B cell (primary cell): ENCODE results near the gene RGS7. TPM values are rescaled to one million over a fixed set of nuclear protein-coding genes. Genes with fewer than 3 reads are reported as not detected.

Experiments
- ATAC-seq: fragments of 200-7000 bp; cut with Tn5 transposase; one replicate; pipeline ENCODE4 v1.10.0; 2021; ENCODE audit warnings: low read depth, mild to moderate bottlenecking, moderate number of reproducible peaks, moderate library complexity
- CTCF ChIA-PET: fragments of 350-600 bp; sonication (Branson Sonifier 250); formaldehyde crosslinking; loops from one replicate; lab custom pipeline; 2021; ENCODE audit warnings: antibody characterized with exemption, inconsistent platforms; lab: Charles Lee
- POLR2A ChIA-PET: fragments of 350-600 bp; sonication (Branson Sonifier 250); formaldehyde crosslinking; loops from one replicate; lab custom pipeline; 2021; ENCODE audit warnings: antibody characterized with exemption; lab: Charles Lee
- DNase-seq: peaks from one replicate; pipeline ENCODE4 v3.0.0; 2013
- H2AFZ ChIP-seq: 2 replicates; pipeline ENCODE4 v1.6.1; 2012; ENCODE audit warnings: mild to moderate bottlenecking, low read depth, low read length; ENCODE audit not compliant: insufficient read depth, poor library complexity, severe bottlenecking
- H3K27ac ChIP-seq, 2 donors: 1 replicate in 1 of 2; 2 replicates in 1 of 2; pipeline ENCODE4 v1.5.1; 2012 to 2013; ENCODE audit warnings: low read length in 2 of 2, mild to moderate bottlenecking in 2 of 2, moderate library complexity in 1 of 2
- H3K27me3 ChIP-seq, 4 experiments: fragments of 200-600 bp in 1 of 4; sonication (generic) in 1 of 4; replicated peaks in 1 of 4; 1 replicate in 2 of 4; 2 replicates in 2 of 4; pipeline versions ENCODE4 v1.6.1 to v1.7.0; 2013 to 2016; ENCODE audit warnings: low read length in 3 of 4, mild to moderate bottlenecking in 2 of 4, mixed read lengths in 1 of 4, moderate library complexity in 1 of 4; ENCODE audit not compliant: insufficient read depth in 4 of 4, control insufficient read depth in 3 of 4; ENCODE audit errors: control extremely low read depth in 1 of 4
- H3K36me3 ChIP-seq, 2 experiments: replicated peaks in 1 of 2; 1 replicate in 1 of 2; 2 replicates in 1 of 2; pipeline versions ENCODE4 v1.6.1 to v1.7.1; 2013; ENCODE audit warnings: low read length in 1 of 2; ENCODE audit not compliant: insufficient read depth in 2 of 2, control insufficient read depth in 1 of 2; ENCODE audit errors: control extremely low read depth in 1 of 2, extremely low read depth in 1 of 2
- H3K4me1 ChIP-seq, 2 donors: fragments of 200-600 bp in 1 of 2; sonication (generic) in 1 of 2; 1 replicate in 1 of 2; 2 replicates in 1 of 2; pipeline versions ENCODE4 v1.5.1 to v1.6.1; 2013 to 2017; ENCODE audit warnings: low read length in 2 of 2; ENCODE audit not compliant: control insufficient read depth in 2 of 2, insufficient read depth in 2 of 2
- H3K4me2 ChIP-seq: replicated peaks from 2 replicates; pipeline ENCODE3; 2012; ENCODE audit warnings: mild to moderate bottlenecking, low read depth, low read length; ENCODE audit not compliant: poor library complexity, severe bottlenecking
- H3K4me3 ChIP-seq, 5 experiments: fragments of 200-600 bp in 1 of 5; sonication (generic) in 1 of 5; 1 replicate in 3 of 5; 2 replicates in 2 of 5; pipeline versions ENCODE4 v1.5.1 to v1.7.0; 2011 to 2016; ENCODE audit warnings: low read length in 4 of 5, mild to moderate bottlenecking in 4 of 5, low read depth in 2 of 5, control low read depth in 1 of 5, moderate library complexity in 1 of 5; ENCODE audit not compliant: insufficient read depth in 1 of 5; ENCODE audit errors: control extremely low read depth in 1 of 5, extremely low read depth in 1 of 5
- H3K79me2 ChIP-seq: fragments of 200-600 bp; sonication (generic); one replicate; pipeline ENCODE4 v1.6.0; 2016; ENCODE audit warnings: low read length; ENCODE audit not compliant: control insufficient read depth, insufficient read depth
- H3K9ac ChIP-seq: fragments of 200-600 bp; sonication (generic); 2 replicates; pipeline ENCODE4 v1.6.1; 2017; ENCODE audit warnings: mild to moderate bottlenecking, low read length, moderate library complexity
- H3K9me3 ChIP-seq, 3 donors: one replicate each; pipeline versions ENCODE4 v1.6.1 to v1.7.1; 2013; ENCODE audit warnings: low read length in 2 of 3; ENCODE audit not compliant: control insufficient read depth in 2 of 3, insufficient read depth in 1 of 3; ENCODE audit errors: control extremely low read depth in 1 of 3
- H4K20me1 ChIP-seq: 2 replicates; pipeline ENCODE4 v1.6.0; 2012; ENCODE audit warnings: mild to moderate bottlenecking, low read length; ENCODE audit not compliant: insufficient read depth, control insufficient read depth, poor library complexity, severe bottlenecking
- H3K27ac Mint-ChIP-seq: one replicate; pipeline ENCODE4 v1.8.0; 2021; ENCODE audit warnings: mixed read lengths
- H3K27me3 Mint-ChIP-seq: one replicate; pipeline ENCODE4 v1.8.0; 2021; ENCODE audit warnings: mixed read lengths
- H3K4me1 Mint-ChIP-seq: one replicate; pipeline ENCODE4 v1.8.0; 2021; ENCODE audit warnings: mixed read lengths
- H3K4me3 Mint-ChIP-seq: one replicate; pipeline ENCODE4 v1.8.0; 2021; ENCODE audit warnings: mixed read lengths
- H3K9me3 Mint-ChIP-seq: one replicate; pipeline ENCODE4 v1.8.0; 2022; ENCODE audit warnings: mixed read lengths; ENCODE audit not compliant: insufficient read depth
- EZH2 ChIP-seq: IDR thresholded peaks from 2 replicates; pipeline ENCODE4 v1.6.1; 2012; ENCODE audit warnings: borderline replicate concordance, low read depth, mild to moderate bottlenecking, moderate library complexity, low read length; ENCODE audit not compliant: insufficient read depth, poor library complexity, severe bottlenecking
- WGBS: methylation state at CpG from one replicate; pipeline ENCODE4 v1.1.5; 2013; ENCODE audit warnings: missing lambda C conversion rate; ENCODE audit not compliant: insufficient coverage; 5-methylcytosine and 5-hydroxymethylcytosine counted together
- intact Hi-C: fragments of 100-400 bp; cut with micrococcal nuclease; formaldehyde crosslinking; loops from one replicate; pipeline ENCODE4 v1.10.0; 2022
- polyA plus RNA-seq: library from polyadenylated mRNA; depleted of rRNA; stranded (reverse); fragments of >200 nt; gene quantifications from 2 replicates; pipeline ENCODE4 v1.2.3, GENCODE V29; 2012
- total RNA-seq, 2 donors: library from RNA; stranded (reverse); fragments of 120-200 nt in 1 of 2; gene quantifications; 1 replicate in 1 of 2; 2 replicates in 1 of 2; pipeline versions ENCODE4 v1.2.3 to v1.2.4, GENCODE V29; 2013 to 2022
- TF ChIP-seq, protein P1 (sequence below): fragments of 200-600 bp; IDR thresholded peaks from one replicate; pipeline ENCODE4 v1.8.0; 2022; ENCODE audit warnings: antibody characterized with exemption, mild to moderate bottlenecking

The RGS7 gene
- total and polyA plus RNA-seq, 2 donors (not counting 1 experiment from before 2014, with no cell fraction given), result 0.15 to 1.8 TPM

DNA sequence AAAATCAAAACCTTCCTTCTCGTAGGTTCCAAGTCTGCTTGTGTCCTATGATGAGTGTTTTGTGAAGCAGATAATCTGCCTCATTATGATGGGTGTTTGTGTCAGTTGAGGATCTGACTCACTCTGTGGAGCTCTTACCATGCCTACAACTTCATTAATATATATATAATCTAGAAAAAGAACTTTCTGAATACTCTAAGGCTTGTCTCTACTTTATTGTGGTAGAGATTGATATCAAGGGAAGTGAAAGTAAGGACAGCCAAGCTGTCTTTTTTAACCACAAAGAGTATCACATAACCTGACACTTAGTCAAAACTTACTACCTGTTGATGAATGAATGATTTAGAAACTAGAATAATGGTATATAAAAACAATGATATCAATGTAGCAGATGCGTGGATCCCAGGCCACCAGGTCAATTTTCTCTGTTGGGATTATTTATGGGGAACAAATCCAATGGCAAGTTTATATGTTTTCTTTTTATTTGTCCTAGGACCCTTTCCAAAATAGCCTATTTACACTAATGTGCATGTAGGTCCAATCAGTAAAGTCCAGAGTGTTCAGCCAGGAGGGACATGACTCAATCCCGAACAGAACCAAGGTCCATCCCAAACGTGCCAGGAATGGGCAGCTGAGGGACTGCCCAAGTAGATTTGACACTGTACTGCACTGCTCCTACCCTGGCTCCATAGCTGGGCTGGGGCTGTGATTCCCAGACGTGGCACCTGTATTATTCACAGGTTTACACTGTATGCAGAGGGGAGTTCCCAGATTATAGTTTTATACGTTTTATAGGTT lies 562.8 kb downstream of the RGS7 start:
- Histone ChIP-seq H3K4me2 (no peak overlapping the region), H3K9me3 (no peaks in the 10 kb centered on the region), H3K4me1 (no peaks in the 10 kb centered on the region), H4K20me1 (no peaks in the 10 kb centered on the region), H2AFZ (no peak overlapping the region), H3K36me3 (no peaks in the 10 kb centered on the region), H3K27me3 (no peaks in the 10 kb centered on the region), H3K79me2 (no peaks in the 10 kb centered on the region), H3K9ac (no peak overlapping the region), H3K27ac (no peak overlapping the region), H3K4me3 (no peak overlapping the region)
- peaks cover under 1% of the 10 kb centered on the region for H3K9me3 Mint-ChIP-seq
- no peaks in the 10 kb centered on the region for H3K27me3 Mint-ChIP-seq
- DNase-seq (no peak), ATAC-seq (no peak)
- TF ChIP-seq, protein P1, sequence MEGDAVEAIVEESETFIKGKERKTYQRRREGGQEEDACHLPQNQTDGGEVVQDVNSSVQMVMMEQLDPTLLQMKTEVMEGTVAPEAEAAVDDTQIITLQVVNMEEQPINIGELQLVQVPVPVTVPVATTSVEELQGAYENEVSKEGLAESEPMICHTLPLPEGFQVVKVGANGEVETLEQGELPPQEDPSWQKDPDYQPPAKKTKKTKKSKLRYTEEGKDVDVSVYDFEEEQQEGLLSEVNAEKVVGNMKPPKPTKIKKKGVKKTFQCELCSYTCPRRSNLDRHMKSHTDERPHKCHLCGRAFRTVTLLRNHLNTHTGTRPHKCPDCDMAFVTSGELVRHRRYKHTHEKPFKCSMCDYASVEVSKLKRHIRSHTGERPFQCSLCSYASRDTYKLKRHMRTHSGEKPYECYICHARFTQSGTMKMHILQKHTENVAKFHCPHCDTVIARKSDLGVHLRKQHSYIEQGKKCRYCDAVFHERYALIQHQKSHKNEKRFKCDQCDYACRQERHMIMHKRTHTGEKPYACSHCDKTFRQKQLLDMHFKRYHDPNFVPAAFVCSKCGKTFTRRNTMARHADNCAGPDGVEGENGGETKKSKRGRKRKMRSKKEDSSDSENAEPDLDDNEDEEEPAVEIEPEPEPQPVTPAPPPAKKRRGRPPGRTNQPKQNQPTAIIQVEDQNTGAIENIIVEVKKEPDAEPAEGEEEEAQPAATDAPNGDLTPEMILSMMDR, result no peak
- TF ChIP-seq EZH2, result no peak
- WGBS, result 86% methylated on average over 2 of the region's 6 CpGs
- no peak overlapping the region for H3K27ac Mint-ChIP-seq
- ChIA-PET CTCF (no interaction called here), POLR2A (no interaction called here)
- intact Hi-C loops, result no loop called here
- no peaks in the 10 kb centered on the region for H3K4me1 Mint-ChIP-seq
- no peak overlapping the region for H3K4me3 Mint-ChIP-seq

- Mint-ChIP-seq H3K4me3 (no peak overlapping the region), H3K27me3 (no peaks in the 10 kb centered on the region), H3K4me1 (no peaks in the 10 kb centered on the region), H3K27ac (no peak overlapping the region), H3K9me3 (no peaks in the 10 kb centered on the region)
- Histone ChIP-seq H3K36me3 (no peaks in the 10 kb centered on the region), H3K4me3 (no peak overlapping the region), H2AFZ (no peak overlapping the region), H3K4me2 (no peak overlapping the region), H3K27ac (no peak overlapping the region), H3K4me1 (no peaks in the 10 kb centered on the region), H3K79me2 (no peaks in the 10 kb centered on the region), H4K20me1 (no peaks in the 10 kb centered on the region), H3K27me3 (no peaks in the 10 kb centered on the region), H3K9me3 (peaks cover 0 to 1% (median 0%) of the 10 kb centered on the region in 3 donors), H3K9ac (no peak overlapping the region)
- WGBS, result 100% methylated on average over 1 of the region's 5 CpGs
- POLR2A ChIA-PET, result no interaction called here
- CTCF ChIA-PET, result no interaction called here
- intact Hi-C loops, result no loop called here
- TF ChIP-seq, protein P1, result no peak
- TF ChIP-seq EZH2, result no peak
- ATAC-seq (no peak), DNase-seq (no peak)
Measured at GRCh38 chr1:240792915-240793529, 564.0 kb downstream of the RGS7 start.
